ENCODE data around the gene SPINT1. TPM values are rescaled to one million over a fixed set of nuclear protein-coding genes. Genes with fewer than 3 reads are reported as not detected.

Gene SPINT1
- total and polyA plus RNA-seq, 2 of the 13 experiments (the other 11 are each of a cell fraction or from before 2014, with no cell fraction given) = 0.49 to 2.5 TPM

DNA sequence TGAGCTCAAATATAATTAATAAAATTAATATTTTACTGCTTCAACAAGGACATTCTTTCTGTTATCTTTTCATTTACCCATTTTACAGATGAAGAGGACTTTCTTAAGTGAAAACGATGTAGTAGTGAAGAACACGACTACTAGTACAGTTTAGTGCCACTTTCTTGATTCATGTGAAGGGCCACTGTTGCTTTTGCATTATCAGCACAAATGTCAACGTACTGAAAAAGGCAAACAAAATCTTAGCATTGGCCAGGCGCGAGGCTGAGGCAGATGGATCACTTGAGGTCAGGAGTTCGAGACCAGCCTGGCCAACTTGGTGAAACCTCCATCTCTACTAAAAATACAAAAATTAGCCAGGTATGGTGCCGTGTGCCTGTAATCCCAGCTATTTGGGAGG, 24.8 kb upstream of the SPINT1 start:
- FAIRE-seq = no peak
- TF ChIP-seq MAFK (conservative IDR thresholded peaks at IDR 0.05 in 1 of 2, IDR thresholded peaks at IDR 0.05 in 1 of 2; ENCODE audit: low read length in 2 of 2) = peak; percentile 77 to 83
- TF ChIP-seq MAFF (IDR thresholded peaks at IDR 0.05; ENCODE audit: low read depth, low read length) = peak; percentile 69
- TF ChIP-seq ZNF577 (CRISPR knock-in tag; IDR thresholded peaks at IDR 0.05; ENCODE audit: borderline replicate concordance, low read depth) = no peak
- Histone ChIP-seq H4K20me1 (ENCODE audit: insufficient read depth, low read length) (no peaks in the 10 kb centered on the region), H3K4me2 (ENCODE audit: low read depth, low read length) (no peak overlapping the region), H3K27ac (ENCODE audit: extremely low read length, insufficient read depth, low read length) (no peak overlapping the region), H3K36me3 (replicated peaks in 1 of 2; ENCODE audit: control insufficient read depth in 1 of 2, insufficient read depth in 2 of 2, low read length in 2 of 2) (0 out of 5 replicates have a peak, but pooled peaks cover 0 to 1% of the 10 kb centered on the region in 2 experiments), H3K4me1 (ENCODE audit: insufficient read depth, low read length) (peaks cover 11% of the 10 kb centered on the region), H3K9ac (ENCODE audit: insufficient read depth, low read depth, low read length) (no peak overlapping the region), H2AFZ (ENCODE audit: low read length) (no peak overlapping the region), H3K4me3 (replicated peaks in 1 of 3; ENCODE audit: insufficient read depth in 1 of 3, low read depth in 2 of 3, low read length in 3 of 3) (no peak overlapping the region), H3K9me3 (ENCODE audit: low read length) (no peaks in the 10 kb centered on the region), H3K27me3 (ENCODE audit: control insufficient read depth in 1 of 2, insufficient read depth in 2 of 2, low read length in 2 of 2) (no peaks in the 10 kb centered on the region), H3K79me2 (ENCODE audit: insufficient read depth, low read length) (no peaks in the 10 kb centered on the region)
- BruUV-seq (replicated peaks) = no TSS peak
- no peak for DNase-seq (ENCODE audit: low spot score)
- CTCF ChIA-PET (ENCODE audit: low intra/inter-chr PET ratio, low total read pairs) = no interaction called here
- WGBS (ENCODE audit: low lambda C conversion rate) = 47% methylated on average over 7 of the region's 7 CpGs
- intact Hi-C loops (cut with micrococcal nuclease; ENCODE audit: unreplicated experiment) (no loop called here), in situ Hi-C loops (cut with HindIII; ENCODE audit: extremely low pct_ligation_motif_present, low pct_unique_long_range_greater_than_20kb) (no loop called here)
- POLR2A ChIA-PET = interaction anchor here (1.0 kb wide), 1 partner anchor 124 kb away, joined by 3 read pairs; the partner anchor contains the start of gene RAD51
- no peak for ATAC-seq

DNA sequence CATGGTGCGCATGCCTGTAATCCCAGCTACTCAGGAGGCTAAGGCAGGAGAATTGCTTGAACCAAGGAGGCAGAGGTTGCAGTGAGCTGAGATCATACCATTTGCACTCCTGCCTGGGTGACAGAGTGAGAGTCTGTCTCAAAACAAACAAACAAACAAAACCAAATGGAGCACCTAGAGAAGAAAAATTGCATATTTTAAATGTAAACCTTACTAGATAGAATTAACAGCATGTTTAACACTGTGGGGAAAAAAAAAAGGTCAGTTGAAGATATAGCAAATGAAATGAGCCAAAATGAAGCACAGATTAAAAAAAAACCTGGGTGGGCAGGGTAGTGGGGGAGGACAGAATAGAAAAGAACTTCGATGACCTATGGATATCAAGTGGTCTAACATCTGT, 22.7 kb upstream of the SPINT1 start:
- no peaks in the 10 kb centered on the region for H3K79me2 ChIP-seq (ENCODE audit: insufficient read depth, low read length)
- no peak overlapping the region for H3K27ac ChIP-seq (ENCODE audit: extremely low read length, insufficient read depth, low read length)
- no peaks in the 10 kb centered on the region for H3K9me3 ChIP-seq (ENCODE audit: low read length)
- ChIA-PET CTCF (ENCODE audit: low intra/inter-chr PET ratio, low total read pairs) (no interaction called here), POLR2A (no interaction called here)
- H3K4me1 ChIP-seq (ENCODE audit: insufficient read depth, low read length) = peaks cover 33% of the 10 kb centered on the region
- in situ Hi-C loops (cut with HindIII; ENCODE audit: extremely low pct_ligation_motif_present, low pct_unique_long_range_greater_than_20kb) (no loop called here), intact Hi-C loops (cut with micrococcal nuclease; ENCODE audit: unreplicated experiment) (no loop called here)
- FAIRE-seq (no peak), DNase-seq (ENCODE audit: low spot score) (no peak), ATAC-seq (no peak)
- BruUV-seq (replicated peaks) = no TSS peak
- WGBS (ENCODE audit: low lambda C conversion rate) = 95% methylated on average over 2 of the region's 2 CpGs
- TF ChIP-seq NR2C2 (CRISPR knock-in tag; IDR thresholded peaks at IDR 0.05; ENCODE audit: borderline replicate concordance) = no peak
- TF ChIP-seq ZNF720 (CRISPR knock-in tag; IDR thresholded peaks at IDR 0.05) = no peak
- no peak for TF ChIP-seq JARID2 (CRISPR knock-in tag; IDR thresholded peaks at IDR 0.05; ENCODE audit: insufficient replicate concordance)
- no peak for TF ChIP-seq JUND (CRISPR knock-in tag; IDR thresholded peaks at IDR 0.05)
- no peak for TF ChIP-seq FOXA1 (IDR thresholded peaks at IDR 0.05)
- no peak for TF ChIP-seq FOXA1 (CRISPR knock-in tag; IDR thresholded peaks at IDR 0.05)
- TF ChIP-seq, protein P1, sequence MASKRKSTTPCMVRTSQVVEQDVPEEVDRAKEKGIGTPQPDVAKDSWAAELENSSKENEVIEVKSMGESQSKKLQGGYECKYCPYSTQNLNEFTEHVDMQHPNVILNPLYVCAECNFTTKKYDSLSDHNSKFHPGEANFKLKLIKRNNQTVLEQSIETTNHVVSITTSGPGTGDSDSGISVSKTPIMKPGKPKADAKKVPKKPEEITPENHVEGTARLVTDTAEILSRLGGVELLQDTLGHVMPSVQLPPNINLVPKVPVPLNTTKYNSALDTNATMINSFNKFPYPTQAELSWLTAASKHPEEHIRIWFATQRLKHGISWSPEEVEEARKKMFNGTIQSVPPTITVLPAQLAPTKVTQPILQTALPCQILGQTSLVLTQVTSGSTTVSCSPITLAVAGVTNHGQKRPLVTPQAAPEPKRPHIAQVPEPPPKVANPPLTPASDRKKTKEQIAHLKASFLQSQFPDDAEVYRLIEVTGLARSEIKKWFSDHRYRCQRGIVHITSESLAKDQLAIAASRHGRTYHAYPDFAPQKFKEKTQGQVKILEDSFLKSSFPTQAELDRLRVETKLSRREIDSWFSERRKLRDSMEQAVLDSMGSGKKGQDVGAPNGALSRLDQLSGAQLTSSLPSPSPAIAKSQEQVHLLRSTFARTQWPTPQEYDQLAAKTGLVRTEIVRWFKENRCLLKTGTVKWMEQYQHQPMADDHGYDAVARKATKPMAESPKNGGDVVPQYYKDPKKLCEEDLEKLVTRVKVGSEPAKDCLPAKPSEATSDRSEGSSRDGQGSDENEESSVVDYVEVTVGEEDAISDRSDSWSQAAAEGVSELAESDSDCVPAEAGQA (IDR thresholded peaks at IDR 0.05; ENCODE audit: low read depth) = no peak
- TF ChIP-seq, protein P1 (CRISPR knock-in tag; IDR thresholded peaks at IDR 0.05; ENCODE audit: borderline replicate concordance) = no peak
- no peak for TF ChIP-seq ATF7 (IDR thresholded peaks at IDR 0.05)
- no peak for TF ChIP-seq ATF7 (CRISPR knock-in tag; IDR thresholded peaks at IDR 0.05)
- TF ChIP-seq ZFP41 (CRISPR knock-in tag; IDR thresholded peaks at IDR 0.05; ENCODE audit: borderline replicate concordance) = no peak
- TF ChIP-seq IKZF1 (IDR thresholded peaks at IDR 0.05) = no peak
- H3K27me3 ChIP-seq (ENCODE audit: control insufficient read depth in 1 of 2, insufficient read depth in 2 of 2, low read length in 2 of 2) = no peaks in the 10 kb centered on the region
- no peak overlapping the region for H3K9ac ChIP-seq (ENCODE audit: insufficient read depth, low read depth, low read length)
- H3K36me3 ChIP-seq (replicated peaks in 1 of 2; ENCODE audit: control insufficient read depth in 1 of 2, insufficient read depth in 2 of 2, low read length in 2 of 2) = no peaks in the 10 kb centered on the region
- H4K20me1 ChIP-seq (ENCODE audit: insufficient read depth, low read length) = no peaks in the 10 kb centered on the region
- no peak overlapping the region for H3K4me3 ChIP-seq (replicated peaks in 1 of 3; ENCODE audit: insufficient read depth in 1 of 3, low read depth in 2 of 3, low read length in 3 of 3)
- H2AFZ ChIP-seq (ENCODE audit: low read length) = no peak overlapping the region
- no peak overlapping the region for H3K4me2 ChIP-seq (ENCODE audit: low read depth, low read length)
